ENCODE data around the gene DQX1.

The DQX1 gene

GRCh38 chr2:74515271-74515980, 10.6 kb downstream of the DQX1 start:
- no peak overlapping the region for H3K4me3 ChIP-seq (replicated peaks; ENCODE audit: low read depth, low read length)
- DNase-seq (ENCODE audit: extremely low read depth, low read depth) = no peak
- no peak for TF ChIP-seq CTCF (IDR thresholded peaks at IDR 0.05; ENCODE audit: low read depth, low read length, missing control alignments)

- H3K4me3 ChIP-seq (replicated peaks; ENCODE audit: low read depth, low read length) = no peak within 1 kb of the TSS
- no peak for DNase-seq (ENCODE audit: extremely low read depth, low read depth)
- TF ChIP-seq CTCF (IDR thresholded peaks at IDR 0.05; ENCODE audit: low read depth, low read length, missing control alignments) = no peak
These were observed 11.4 kb downstream of the DQX1 start, which contains the start of gene TLX2 for GRCh38 chr2:74514368-74515270. Gene TLX2, plus strand, starts transcription at chr2:74514450. Its CDS starts 357 bp downstream, at chr2:74514807.

GRCh38 chr2:74513605-74514367, 12.2 kb downstream of the DQX1 start:
- no peak for DNase-seq (ENCODE audit: extremely low read depth, low read depth)
- no peak overlapping the region for H3K4me3 ChIP-seq (replicated peaks; ENCODE audit: low read depth, low read length)
- TF ChIP-seq CTCF (IDR thresholded peaks at IDR 0.05; ENCODE audit: low read depth, low read length, missing control alignments) = no peak

- TF ChIP-seq CTCF (IDR thresholded peaks at IDR 0.05; ENCODE audit: low read depth, low read length, missing control alignments) = no peak
- no peak overlapping the region for H3K4me3 ChIP-seq (replicated peaks; ENCODE audit: low read depth, low read length)
- no peak for DNase-seq (ENCODE audit: extremely low read depth, low read depth)
These were observed 13.1 kb downstream of the DQX1 start for GRCh38 chr2:74512744-74513604.

DNA sequence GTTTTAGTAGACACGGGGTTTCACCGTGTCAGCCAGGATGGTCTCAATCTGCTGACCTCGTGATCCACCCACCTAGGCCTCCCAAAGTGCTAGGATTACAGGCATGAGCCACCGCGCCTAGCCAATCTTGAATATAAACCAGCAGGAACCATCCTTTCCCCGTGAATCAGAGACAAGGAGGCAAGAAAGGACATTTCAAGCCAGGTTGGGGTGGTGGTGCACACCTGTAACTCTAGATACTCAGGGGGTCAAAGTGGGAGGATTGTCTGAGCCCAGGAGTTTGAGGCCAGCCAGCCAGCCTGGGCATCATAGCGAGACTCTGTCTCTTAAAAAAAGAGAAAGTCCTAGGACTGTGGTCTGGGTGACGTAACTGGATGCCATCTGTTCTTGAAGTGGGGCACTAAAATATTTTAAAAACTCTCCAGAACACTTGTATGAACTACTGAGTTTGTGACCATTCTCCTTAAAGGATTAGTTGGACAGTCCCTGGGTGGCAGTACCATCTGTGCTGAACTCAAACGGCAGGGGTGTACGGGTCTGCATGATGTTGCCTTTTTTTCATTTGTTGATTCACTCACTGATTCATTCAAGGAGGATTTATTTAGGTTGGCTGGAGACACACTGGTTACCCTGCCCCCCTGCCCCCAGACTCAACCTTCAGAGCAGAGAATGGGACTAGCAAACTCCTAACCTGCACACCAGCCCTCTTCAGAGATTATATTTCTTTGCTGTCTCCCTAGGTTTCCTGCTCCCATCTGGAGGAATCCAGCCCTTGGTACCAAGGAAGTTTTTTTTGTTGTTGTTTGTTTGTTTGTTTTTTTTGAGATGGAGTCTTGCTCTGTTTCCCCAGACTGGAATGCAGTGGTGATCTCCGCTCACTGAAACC, 14.7 kb downstream of the DQX1 start:
- TF ChIP-seq CTCF (IDR thresholded peaks at IDR 0.05; ENCODE audit: low read depth, low read length, missing control alignments) = no peak
- no peak overlapping the region for H3K4me3 ChIP-seq (replicated peaks; ENCODE audit: low read depth, low read length)
- DNase-seq (ENCODE audit: extremely low read depth, low read depth) = no peak
